HG03439 (cell line): Measurements from ENCODE around the gene MAP2K3.
"Not testable (repeated sequence)": the region's sequence is repeated elsewhere in the genome, so short reads cannot be mapped to it uniquely, and the experiment has no call there.

Source experiments
- ATAC-seq: cut with Tn5 transposase; IDR thresholded peaks from one replicate; pipeline ENCODE4 v1.9.1; 2021; ENCODE audit warnings: mild to moderate bottlenecking, moderate library complexity; ENCODE audit not compliant: unreplicated experiment

The MAP2K3 gene

GRCh38 chr17:21296097-21297025 lies 11.8 kb downstream of the MAP2K3 start:
- ATAC-seq, result no peak

- ATAC-seq, result no peak
Observed at GRCh38 chr17:21297026-21297520, 12.6 kb downstream of the MAP2K3 start.

GRCh38 chr17:21297597-21297996 lies 13.1 kb downstream of the MAP2K3 start:
- ATAC-seq, result no peak

- no peak for ATAC-seq
Observed at GRCh38 chr17:21298056-21298982, 13.8 kb downstream of the MAP2K3 start.

- ATAC-seq, result no peak
Observed at GRCh38 chr17:21298983-21299519, 14.5 kb downstream of the MAP2K3 start.

- no peak for ATAC-seq
Observed at GRCh38 chr17:21299981-21300600, 15.6 kb downstream of the MAP2K3 start.

- ATAC-seq, result no peak
Observed at GRCh38 chr17:21300601-21301571, 16.4 kb downstream of the MAP2K3 start.

- ATAC-seq, result no peak
Observed at GRCh38 chr17:21301593-21302550, 17.4 kb downstream of the MAP2K3 start.

- ATAC-seq, result no peak
Observed at GRCh38 chr17:21302711-21303425, 18.4 kb downstream of the MAP2K3 start.

- ATAC-seq, result no peak
Observed at GRCh38 chr17:21303441-21304065, 19.0 kb downstream of the MAP2K3 start.

- no peak for ATAC-seq
Observed at GRCh38 chr17:21304091-21304490, 19.6 kb downstream of the MAP2K3 start.

GRCh38 chr17:21304551-21305151 lies 20.1 kb downstream of the MAP2K3 start:
- not testable (repeated sequence) for ATAC-seq

GRCh38 chr17:21305431-21306180 lies 21.1 kb downstream of the MAP2K3 start:
- not testable (repeated sequence) for ATAC-seq

GRCh38 chr17:21306611-21307272 lies 22.2 kb downstream of the MAP2K3 start:
- ATAC-seq, result not testable (repeated sequence)

GRCh38 chr17:21307273-21307625 lies 22.7 kb downstream of the MAP2K3 start:
- ATAC-seq, result not testable (repeated sequence)
